ENCODE results near the gene ACTL10. TPM values are rescaled to one million over a fixed set of nuclear protein-coding genes. Genes with fewer than 3 reads are reported as not detected.

The ACTL10 gene
- total and polyA plus RNA-seq, 2 of the 13 experiments (the other 11 are each of a cell fraction or from before 2014, with no cell fraction given), result not detected

DNA sequence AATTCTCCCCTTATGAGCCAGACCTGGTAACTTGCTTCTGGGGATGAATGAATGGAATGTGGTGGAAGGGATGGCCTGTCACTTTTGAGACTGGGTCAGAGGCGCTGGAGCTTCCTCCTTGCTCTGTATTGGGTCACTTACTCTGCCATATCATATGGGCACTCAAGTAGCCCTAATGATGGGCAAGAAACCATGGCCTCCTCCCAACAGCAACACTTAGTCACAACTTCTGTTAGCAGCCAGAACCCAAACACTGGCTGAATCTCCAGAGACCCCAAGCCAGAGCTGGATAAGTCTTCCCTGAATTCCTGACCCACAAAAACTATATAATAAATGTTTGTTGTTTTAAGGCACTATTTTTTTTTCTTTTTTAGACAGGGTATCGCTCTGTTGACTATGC lies 13.9 kb downstream of the ACTL10 start:
- intact Hi-C loops (cut with micrococcal nuclease; ENCODE audit: unreplicated experiment) (no loop called here), in situ Hi-C loops (cut with HindIII; ENCODE audit: extremely low pct_ligation_motif_present, low pct_unique_long_range_greater_than_20kb) (no loop called here)
- Histone ChIP-seq H3K9me3 (ENCODE audit: low read length) (no peaks in the 10 kb centered on the region), H2AFZ (ENCODE audit: low read length) (no peak overlapping the region), H3K36me3 (replicated peaks in 1 of 2; ENCODE audit: control insufficient read depth in 1 of 2, insufficient read depth in 2 of 2, low read length in 2 of 2) (peaks cover 9 to 28% of the 10 kb centered on the region in 2 experiments; a peak in 4 of 5 replicates), H3K27me3 (ENCODE audit: control insufficient read depth in 1 of 2, insufficient read depth in 2 of 2, low read length in 2 of 2) (no peaks in the 10 kb centered on the region), H3K4me1 (ENCODE audit: insufficient read depth, low read length) (peaks cover 23% of the 10 kb centered on the region), H3K4me2 (ENCODE audit: low read depth, low read length) (no peak overlapping the region), H3K79me2 (ENCODE audit: insufficient read depth, low read length) (peaks cover 21% of the 10 kb centered on the region), H4K20me1 (ENCODE audit: insufficient read depth, low read length) (no peaks in the 10 kb centered on the region), H3K4me3 (replicated peaks in 1 of 3; ENCODE audit: insufficient read depth in 1 of 3, low read depth in 2 of 3, low read length in 3 of 3) (no peak overlapping the region), H3K9ac (ENCODE audit: insufficient read depth, low read depth, low read length) (no peak overlapping the region), H3K27ac (ENCODE audit: extremely low read length, insufficient read depth, low read length) (no peak overlapping the region)
- CTCF ChIA-PET (ENCODE audit: low intra/inter-chr PET ratio, low total read pairs), result no interaction called here
- FAIRE-seq (no peak), DNase-seq (ENCODE audit: low spot score) (no peak), ATAC-seq (no peak)
- no TSS peak for BruUV-seq (replicated peaks)
- POLR2A ChIA-PET, result interaction anchor here (1.0 to 1.9 kb wide), 2 partner anchors 17 to 313 kb away, joined by 3 to 5 read pairs; partner anchors contain the start of gene RALY
- TF ChIP-seq, protein P1, sequence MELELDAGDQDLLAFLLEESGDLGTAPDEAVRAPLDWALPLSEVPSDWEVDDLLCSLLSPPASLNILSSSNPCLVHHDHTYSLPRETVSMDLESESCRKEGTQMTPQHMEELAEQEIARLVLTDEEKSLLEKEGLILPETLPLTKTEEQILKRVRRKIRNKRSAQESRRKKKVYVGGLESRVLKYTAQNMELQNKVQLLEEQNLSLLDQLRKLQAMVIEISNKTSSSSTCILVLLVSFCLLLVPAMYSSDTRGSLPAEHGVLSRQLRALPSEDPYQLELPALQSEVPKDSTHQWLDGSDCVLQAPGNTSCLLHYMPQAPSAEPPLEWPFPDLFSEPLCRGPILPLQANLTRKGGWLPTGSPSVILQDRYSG (CRISPR knock-in tag; IDR thresholded peaks at IDR 0.05), result no peak
- TF ChIP-seq RFX5 (IDR thresholded peaks at IDR 0.05; ENCODE audit: low read depth, low read length), result no peak
- TF ChIP-seq GATAD2A (CRISPR knock-in tag; IDR thresholded peaks at IDR 0.05), result no peak
- TF ChIP-seq, protein P2, sequence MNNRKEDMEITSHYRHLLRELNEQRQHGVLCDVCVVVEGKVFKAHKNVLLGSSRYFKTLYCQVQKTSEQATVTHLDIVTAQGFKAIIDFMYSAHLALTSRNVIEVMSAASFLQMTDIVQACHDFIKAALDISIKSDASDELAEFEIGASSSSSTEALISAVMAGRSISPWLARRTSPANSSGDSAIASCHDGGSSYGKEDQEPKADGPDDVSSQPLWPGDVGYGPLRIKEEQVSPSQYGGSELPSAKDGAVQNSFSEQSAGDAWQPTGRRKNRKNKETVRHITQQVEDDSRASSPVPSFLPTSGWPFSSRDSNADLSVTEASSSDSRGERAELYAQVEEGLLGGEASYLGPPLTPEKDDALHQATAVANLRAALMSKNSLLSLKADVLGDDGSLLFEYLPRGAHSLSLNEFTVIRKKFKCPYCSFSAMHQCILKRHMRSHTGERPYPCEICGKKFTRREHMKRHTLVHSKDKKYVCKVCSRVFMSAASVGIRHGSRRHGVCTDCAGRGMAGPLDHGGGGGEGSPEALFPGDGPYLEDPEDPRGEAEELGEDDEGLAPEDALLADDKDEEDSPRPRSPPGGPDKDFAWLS (CRISPR knock-in tag; IDR thresholded peaks at IDR 0.05; ENCODE audit: borderline replicate concordance), result no peak
- no peak for TF ChIP-seq RELA (CRISPR knock-in tag; IDR thresholded peaks at IDR 0.05)
- TF ChIP-seq, protein P3, sequence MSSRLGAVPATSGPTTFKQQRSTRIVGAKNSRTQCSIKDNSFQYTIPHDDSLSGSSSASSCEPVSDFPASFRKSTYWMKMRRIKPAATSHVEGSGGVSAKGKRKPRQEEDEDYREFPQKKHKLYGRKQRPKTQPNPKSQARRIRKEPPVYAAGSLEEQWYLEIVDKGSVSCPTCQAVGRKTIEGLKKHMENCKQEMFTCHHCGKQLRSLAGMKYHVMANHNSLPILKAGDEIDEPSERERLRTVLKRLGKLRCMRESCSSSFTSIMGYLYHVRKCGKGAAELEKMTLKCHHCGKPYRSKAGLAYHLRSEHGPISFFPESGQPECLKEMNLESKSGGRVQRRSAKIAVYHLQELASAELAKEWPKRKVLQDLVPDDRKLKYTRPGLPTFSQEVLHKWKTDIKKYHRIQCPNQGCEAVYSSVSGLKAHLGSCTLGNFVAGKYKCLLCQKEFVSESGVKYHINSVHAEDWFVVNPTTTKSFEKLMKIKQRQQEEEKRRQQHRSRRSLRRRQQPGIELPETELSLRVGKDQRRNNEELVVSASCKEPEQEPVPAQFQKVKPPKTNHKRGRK (CRISPR knock-in tag; IDR thresholded peaks at IDR 0.05), result no peak
- TF ChIP-seq CCAR2 (optimal IDR thresholded peaks at IDR 0.05; ENCODE audit: low read depth, low read length), result no peak
- TF ChIP-seq, protein P4, sequence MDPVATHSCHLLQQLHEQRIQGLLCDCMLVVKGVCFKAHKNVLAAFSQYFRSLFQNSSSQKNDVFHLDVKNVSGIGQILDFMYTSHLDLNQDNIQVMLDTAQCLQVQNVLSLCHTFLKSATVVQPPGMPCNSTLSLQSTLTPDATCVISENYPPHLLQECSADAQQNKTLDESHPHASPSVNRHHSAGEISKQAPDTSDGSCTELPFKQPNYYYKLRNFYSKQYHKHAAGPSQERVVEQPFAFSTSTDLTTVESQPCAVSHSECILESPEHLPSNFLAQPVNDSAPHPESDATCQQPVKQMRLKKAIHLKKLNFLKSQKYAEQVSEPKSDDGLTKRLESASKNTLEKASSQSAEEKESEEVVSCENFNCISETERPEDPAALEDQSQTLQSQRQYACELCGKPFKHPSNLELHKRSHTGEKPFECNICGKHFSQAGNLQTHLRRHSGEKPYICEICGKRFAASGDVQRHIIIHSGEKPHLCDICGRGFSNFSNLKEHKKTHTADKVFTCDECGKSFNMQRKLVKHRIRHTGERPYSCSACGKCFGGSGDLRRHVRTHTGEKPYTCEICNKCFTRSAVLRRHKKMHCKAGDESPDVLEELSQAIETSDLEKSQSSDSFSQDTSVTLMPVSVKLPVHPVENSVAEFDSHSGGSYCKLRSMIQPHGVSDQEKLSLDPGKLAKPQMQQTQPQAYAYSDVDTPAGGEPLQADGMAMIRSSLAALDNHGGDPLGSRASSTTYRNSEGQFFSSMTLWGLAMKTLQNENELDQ (CRISPR knock-in tag; IDR thresholded peaks at IDR 0.05; ENCODE audit: borderline replicate concordance), result no peak
- TF ChIP-seq PLRG1 (conservative IDR thresholded peaks at IDR 0.05), result no peak
- TF ChIP-seq ZNF20 (CRISPR knock-in tag; IDR thresholded peaks at IDR 0.05), result no peak
- TF ChIP-seq, protein P5, sequence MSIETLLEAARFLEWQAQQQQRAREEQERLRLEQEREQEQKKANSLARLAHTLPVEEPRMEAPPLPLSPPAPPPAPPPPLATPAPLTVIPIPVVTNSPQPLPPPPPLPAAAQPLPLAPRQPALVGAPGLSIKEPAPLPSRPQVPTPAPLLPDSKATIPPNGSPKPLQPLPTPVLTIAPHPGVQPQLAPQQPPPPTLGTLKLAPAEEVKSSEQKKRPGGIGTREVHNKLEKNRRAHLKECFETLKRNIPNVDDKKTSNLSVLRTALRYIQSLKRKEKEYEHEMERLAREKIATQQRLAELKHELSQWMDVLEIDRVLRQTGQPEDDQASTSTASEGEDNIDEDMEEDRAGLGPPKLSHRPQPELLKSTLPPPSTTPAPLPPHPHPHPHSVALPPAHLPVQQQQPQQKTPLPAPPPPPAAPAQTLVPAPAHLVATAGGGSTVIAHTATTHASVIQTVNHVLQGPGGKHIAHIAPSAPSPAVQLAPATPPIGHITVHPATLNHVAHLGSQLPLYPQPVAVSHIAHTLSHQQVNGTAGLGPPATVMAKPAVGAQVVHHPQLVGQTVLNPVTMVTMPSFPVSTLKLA (IDR thresholded peaks at IDR 0.05), result no peak
- TF ChIP-seq, protein P6, sequence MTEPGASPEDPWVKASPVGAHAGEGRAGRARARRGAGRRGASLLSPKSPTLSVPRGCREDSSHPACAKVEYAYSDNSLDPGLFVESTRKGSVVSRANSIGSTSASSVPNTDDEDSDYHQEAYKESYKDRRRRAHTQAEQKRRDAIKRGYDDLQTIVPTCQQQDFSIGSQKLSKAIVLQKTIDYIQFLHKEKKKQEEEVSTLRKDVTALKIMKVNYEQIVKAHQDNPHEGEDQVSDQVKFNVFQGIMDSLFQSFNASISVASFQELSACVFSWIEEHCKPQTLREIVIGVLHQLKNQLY (CRISPR knock-in tag; IDR thresholded peaks at IDR 0.05), result no peak
- TF ChIP-seq, protein P7, sequence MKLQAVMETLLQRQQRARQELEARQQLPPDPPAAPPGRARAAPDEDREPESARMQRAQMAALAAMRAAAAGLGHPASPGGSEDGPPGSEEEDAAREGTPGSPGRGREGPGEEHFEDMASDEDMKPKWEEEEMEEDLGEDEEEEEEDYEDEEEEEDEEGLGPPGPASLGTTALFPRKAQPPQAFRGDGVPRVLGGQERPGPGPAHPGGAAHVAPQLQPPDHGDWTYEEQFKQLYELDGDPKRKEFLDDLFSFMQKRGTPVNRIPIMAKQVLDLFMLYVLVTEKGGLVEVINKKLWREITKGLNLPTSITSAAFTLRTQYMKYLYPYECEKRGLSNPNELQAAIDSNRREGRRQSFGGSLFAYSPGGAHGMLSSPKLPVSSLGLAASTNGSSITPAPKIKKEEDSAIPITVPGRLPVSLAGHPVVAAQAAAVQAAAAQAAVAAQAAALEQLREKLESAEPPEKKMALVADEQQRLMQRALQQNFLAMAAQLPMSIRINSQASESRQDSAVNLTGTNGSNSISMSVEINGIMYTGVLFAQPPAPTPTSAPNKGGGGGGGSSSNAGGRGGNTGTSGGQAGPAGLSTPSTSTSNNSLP (IDR thresholded peaks at IDR 0.05; ENCODE audit: low read depth, low read length), result no peak
- no peak for TF ChIP-seq ARHGAP35 (CRISPR knock-in tag; IDR thresholded peaks at IDR 0.05; ENCODE audit: borderline replicate concordance)
- WGBS (ENCODE audit: low lambda C conversion rate), result 95% methylated on average over 2 of the region's 2 CpGs
